ENCODE data around the gene DLEU7.

The DLEU7 gene

DNA sequence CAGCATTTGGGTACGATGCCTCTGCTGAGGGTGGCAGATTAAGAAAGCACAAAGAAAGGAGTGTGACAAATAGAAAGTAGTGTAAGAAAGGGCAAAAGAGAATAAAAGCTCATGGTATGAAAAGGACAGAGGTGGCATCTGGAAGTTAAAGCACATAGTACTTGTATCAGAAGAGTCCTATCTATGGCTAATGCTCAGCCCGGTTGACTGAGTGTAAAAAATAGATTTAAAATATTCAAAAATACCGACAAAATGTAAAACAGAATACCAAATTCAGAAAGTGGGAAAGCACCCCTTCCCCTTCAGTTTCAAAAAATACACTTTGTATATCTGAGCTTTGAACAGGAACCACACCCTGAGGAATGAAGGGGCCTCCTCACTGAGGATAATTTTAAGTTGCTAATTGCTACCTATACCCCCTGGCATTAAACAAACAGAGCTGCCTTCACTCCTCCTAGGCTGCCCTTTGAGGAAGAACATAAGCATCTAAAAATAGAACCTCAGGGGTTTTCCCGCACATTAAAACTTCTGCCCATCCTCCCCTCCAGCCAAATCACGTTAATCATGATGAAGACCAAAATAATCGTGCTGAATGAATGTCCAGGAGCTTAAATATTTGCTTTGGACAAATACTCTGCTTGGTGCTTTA, 43.3 kb downstream of the DLEU7 start:
- no peaks in the 10 kb centered on the region for H3K9me3 ChIP-seq (ENCODE audit: low read length)
- H3K4me1 ChIP-seq (ENCODE audit: insufficient read depth, low read length), result no peaks in the 10 kb centered on the region
- no peak overlapping the region for H3K4me3 ChIP-seq (ENCODE audit: low read length)
- H3K27me3 ChIP-seq (ENCODE audit: insufficient read depth, low read length), result no peaks in the 10 kb centered on the region
- H2AFZ ChIP-seq (ENCODE audit: low read depth, low read length), result no peak overlapping the region
- H3K36me3 ChIP-seq (ENCODE audit: insufficient read depth, low read length), result no peaks in the 10 kb centered on the region

- H2AFZ ChIP-seq (ENCODE audit: low read depth, low read length), result no peak overlapping the region
- no peaks in the 10 kb centered on the region for H3K4me1 ChIP-seq (ENCODE audit: insufficient read depth, low read length)
- no peak overlapping the region for H3K4me3 ChIP-seq (ENCODE audit: low read length)
- H3K36me3 ChIP-seq (ENCODE audit: insufficient read depth, low read length), result no peaks in the 10 kb centered on the region
- H3K27me3 ChIP-seq (ENCODE audit: insufficient read depth, low read length), result no peaks in the 10 kb centered on the region
- H3K9me3 ChIP-seq (ENCODE audit: low read length), result no peaks in the 10 kb centered on the region
These were observed 44.6 kb downstream of the DLEU7 start for GRCh38 chr13:50798923-50799322.

- no peak overlapping the region for H2AFZ ChIP-seq (ENCODE audit: low read depth, low read length)
- no peaks in the 10 kb centered on the region for H3K36me3 ChIP-seq (ENCODE audit: insufficient read depth, low read length)
- H3K4me1 ChIP-seq (ENCODE audit: insufficient read depth, low read length), result no peaks in the 10 kb centered on the region
These were observed 46.4 kb downstream of the DLEU7 start for GRCh38 chr13:50797091-50797490.

DNA sequence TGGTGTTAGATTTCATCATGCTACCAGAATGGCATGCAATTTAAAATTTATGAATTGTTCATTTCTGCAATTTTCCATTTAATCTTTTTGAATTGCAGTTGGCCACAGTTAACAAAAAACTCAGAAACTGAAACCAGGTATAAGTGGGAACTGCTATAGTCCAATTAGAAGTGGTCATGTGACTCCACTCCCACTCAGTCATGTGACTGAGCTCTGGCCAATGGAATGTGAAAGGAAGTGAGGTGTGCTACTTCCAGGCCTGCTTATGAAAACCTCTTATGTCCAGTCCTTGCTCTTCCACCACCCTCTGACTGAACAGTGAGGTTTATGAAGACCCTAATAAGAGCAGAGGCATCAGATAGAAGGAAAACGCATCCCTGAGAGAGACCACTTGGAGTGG, 47.0 kb downstream of the DLEU7 start:
- no peaks in the 10 kb centered on the region for H3K36me3 ChIP-seq (ENCODE audit: insufficient read depth, low read length)
- H2AFZ ChIP-seq (ENCODE audit: low read depth, low read length), result no peak overlapping the region
- H3K4me3 ChIP-seq (ENCODE audit: low read length), result no peak overlapping the region
- H3K9me3 ChIP-seq (ENCODE audit: low read length), result no peaks in the 10 kb centered on the region
- H3K27me3 ChIP-seq (ENCODE audit: insufficient read depth, low read length), result no peaks in the 10 kb centered on the region
- no peaks in the 10 kb centered on the region for H3K4me1 ChIP-seq (ENCODE audit: insufficient read depth, low read length)

More at GRCh38 chr13:50797091-50797490, 46.4 kb downstream of the DLEU7 start:
- Histone ChIP-seq H3K4me3 (ENCODE audit: low read length) (no peak overlapping the region), H3K9me3 (ENCODE audit: low read length) (no peaks in the 10 kb centered on the region), H3K27me3 (ENCODE audit: insufficient read depth, low read length) (no peaks in the 10 kb centered on the region)

DNA sequence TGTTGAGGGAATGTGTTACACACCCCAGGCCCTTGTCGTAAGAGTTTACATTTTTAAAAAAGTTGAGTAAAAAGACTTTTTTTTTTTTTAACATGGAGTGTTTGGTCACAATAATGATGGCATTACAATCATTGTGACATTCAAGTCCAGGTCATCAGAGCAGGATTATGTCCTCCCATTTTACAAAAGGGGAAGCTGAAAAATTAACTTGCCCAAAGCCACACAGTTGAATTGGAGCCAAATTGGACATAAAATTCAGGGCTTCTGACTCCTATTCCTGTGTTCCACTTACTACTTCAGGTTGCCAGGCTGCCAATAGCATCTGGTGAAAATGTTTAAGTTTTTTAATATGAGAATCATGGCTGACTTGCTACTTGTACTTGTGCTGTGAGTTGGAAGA, 49.3 kb downstream of the DLEU7 start:
- no peaks in the 10 kb centered on the region for H3K36me3 ChIP-seq (ENCODE audit: insufficient read depth, low read length)
- H2AFZ ChIP-seq (ENCODE audit: low read depth, low read length), result no peak overlapping the region
- no peaks in the 10 kb centered on the region for H3K4me1 ChIP-seq (ENCODE audit: insufficient read depth, low read length)
- no peaks in the 10 kb centered on the region for H3K9me3 ChIP-seq (ENCODE audit: low read length)
- H3K4me3 ChIP-seq (ENCODE audit: low read length), result no peak overlapping the region
- H3K27me3 ChIP-seq (ENCODE audit: insufficient read depth, low read length), result no peaks in the 10 kb centered on the region

- Histone ChIP-seq H3K4me1 (ENCODE audit: insufficient read depth, low read length) (peaks cover 3% of the 10 kb centered on the region), H2AFZ (ENCODE audit: low read depth, low read length) (no peak overlapping the region), H3K9me3 (ENCODE audit: low read length) (no peaks in the 10 kb centered on the region), H3K4me3 (ENCODE audit: low read length) (no peak overlapping the region), H3K27me3 (ENCODE audit: insufficient read depth, low read length) (no peaks in the 10 kb centered on the region), H3K36me3 (ENCODE audit: insufficient read depth, low read length) (no peaks in the 10 kb centered on the region)
These were observed 50.5 kb downstream of the DLEU7 start for GRCh38 chr13:50793026-50793425.

DNA sequence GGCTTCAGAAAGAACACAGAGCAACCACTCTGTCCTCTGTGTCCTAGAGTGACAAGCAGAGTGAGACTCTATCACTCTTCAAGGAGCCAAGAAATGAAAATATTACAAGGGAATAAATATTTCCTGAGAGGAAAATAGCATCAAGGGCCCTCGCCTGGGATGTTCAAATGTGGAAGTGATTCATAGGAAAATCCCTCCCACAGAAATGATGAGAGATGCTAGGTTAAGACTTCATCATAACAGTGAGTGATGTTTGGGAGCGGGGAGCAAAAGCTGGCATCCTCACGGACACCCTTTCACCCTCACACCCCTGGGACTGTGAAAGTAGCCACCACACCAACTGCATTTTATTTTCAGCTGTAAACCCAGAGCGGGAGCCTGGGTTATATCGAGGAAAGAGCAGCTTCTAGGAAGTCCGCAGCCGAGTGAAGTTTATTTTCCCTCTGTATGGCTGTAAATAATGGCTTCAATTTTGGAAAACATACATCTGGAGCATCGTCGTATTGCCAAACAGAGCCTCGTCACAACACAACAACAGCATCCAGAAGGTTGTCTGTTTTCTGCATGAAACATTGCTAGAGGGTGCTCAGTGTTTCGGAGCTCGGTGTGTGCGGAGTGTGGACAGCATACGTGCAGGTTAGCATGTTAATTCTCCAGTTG, 54.8 kb downstream of the DLEU7 start:
- Histone ChIP-seq H3K4me3 (ENCODE audit: low read length) (no peak overlapping the region), H3K27me3 (ENCODE audit: insufficient read depth, low read length) (no peaks in the 10 kb centered on the region), H3K4me1 (ENCODE audit: insufficient read depth, low read length) (peaks cover 3% of the 10 kb centered on the region), H2AFZ (ENCODE audit: low read depth, low read length) (no peak overlapping the region), H3K9me3 (ENCODE audit: low read length) (no peaks in the 10 kb centered on the region), H3K36me3 (ENCODE audit: insufficient read depth, low read length) (no peaks in the 10 kb centered on the region)

GRCh38 chr13:50787316-50788195, 55.9 kb downstream of the DLEU7 start:
- no peaks in the 10 kb centered on the region for H3K36me3 ChIP-seq (ENCODE audit: insufficient read depth, low read length)
- peaks cover 3% of the 10 kb centered on the region for H3K4me1 ChIP-seq (ENCODE audit: insufficient read depth, low read length)
- no peaks in the 10 kb centered on the region for H3K27me3 ChIP-seq (ENCODE audit: insufficient read depth, low read length)
- no peak overlapping the region for H3K4me3 ChIP-seq (ENCODE audit: low read length)
- no peaks in the 10 kb centered on the region for H3K9me3 ChIP-seq (ENCODE audit: low read length)
- H2AFZ ChIP-seq (ENCODE audit: low read depth, low read length), result no peak overlapping the region

DNA sequence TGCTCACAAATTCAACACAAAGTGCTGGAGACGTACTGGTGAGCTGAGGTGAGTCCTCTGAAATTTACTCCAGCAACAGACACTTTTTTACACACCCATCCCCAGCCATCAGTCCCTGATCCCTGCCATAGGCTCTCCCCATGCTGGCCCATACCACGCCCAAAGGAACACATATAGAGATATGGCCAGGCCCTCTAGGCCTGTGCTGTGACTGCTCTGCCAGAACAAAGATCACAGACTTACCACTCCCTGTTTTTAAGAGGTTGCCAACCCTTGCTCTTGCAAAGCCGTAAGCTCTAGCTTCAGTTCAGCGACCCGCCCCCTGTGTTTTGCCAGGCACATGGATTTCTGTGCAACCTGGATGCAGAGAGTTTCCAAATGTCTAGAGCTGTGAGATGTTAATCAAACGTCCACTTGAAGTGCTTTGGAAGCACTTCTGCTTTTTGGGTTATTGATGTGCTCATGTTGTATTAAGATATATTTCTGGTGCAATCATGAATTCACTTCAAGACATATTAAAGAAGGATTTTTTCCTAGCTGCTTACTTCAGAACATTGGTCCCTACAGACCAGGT, 59.7 kb downstream of the DLEU7 start:
- Histone ChIP-seq H2AFZ (ENCODE audit: low read depth, low read length) (no peak overlapping the region), H3K27me3 (ENCODE audit: insufficient read depth, low read length) (no peaks in the 10 kb centered on the region), H3K4me3 (ENCODE audit: low read length) (no peak overlapping the region), H3K4me1 (ENCODE audit: insufficient read depth, low read length) (peaks cover 3% of the 10 kb centered on the region), H3K9me3 (ENCODE audit: low read length) (no peaks in the 10 kb centered on the region), H3K36me3 (ENCODE audit: insufficient read depth, low read length) (no peaks in the 10 kb centered on the region)

- H3K36me3 ChIP-seq (ENCODE audit: insufficient read depth, low read length), result no peaks in the 10 kb centered on the region
- H3K4me3 ChIP-seq (ENCODE audit: low read length), result no peak overlapping the region
- H3K4me1 ChIP-seq (ENCODE audit: insufficient read depth, low read length), result no peaks in the 10 kb centered on the region
- no peaks in the 10 kb centered on the region for H3K27me3 ChIP-seq (ENCODE audit: insufficient read depth, low read length)
- H2AFZ ChIP-seq (ENCODE audit: low read depth, low read length), result no peak overlapping the region
- H3K9me3 ChIP-seq (ENCODE audit: low read length), result no peaks in the 10 kb centered on the region
These were observed 60.4 kb downstream of the DLEU7 start for GRCh38 chr13:50783066-50783465.

GRCh38 chr13:50780201-50781015, 63.1 kb downstream of the DLEU7 start:
- H3K4me3 ChIP-seq (ENCODE audit: low read length), result no peak overlapping the region
- H3K36me3 ChIP-seq (ENCODE audit: insufficient read depth, low read length), result no peaks in the 10 kb centered on the region
- no peak overlapping the region for H2AFZ ChIP-seq (ENCODE audit: low read depth, low read length)
- H3K4me1 ChIP-seq (ENCODE audit: insufficient read depth, low read length), result no peaks in the 10 kb centered on the region
- H3K27me3 ChIP-seq (ENCODE audit: insufficient read depth, low read length), result no peaks in the 10 kb centered on the region
- H3K9me3 ChIP-seq (ENCODE audit: low read length), result no peaks in the 10 kb centered on the region

DNA sequence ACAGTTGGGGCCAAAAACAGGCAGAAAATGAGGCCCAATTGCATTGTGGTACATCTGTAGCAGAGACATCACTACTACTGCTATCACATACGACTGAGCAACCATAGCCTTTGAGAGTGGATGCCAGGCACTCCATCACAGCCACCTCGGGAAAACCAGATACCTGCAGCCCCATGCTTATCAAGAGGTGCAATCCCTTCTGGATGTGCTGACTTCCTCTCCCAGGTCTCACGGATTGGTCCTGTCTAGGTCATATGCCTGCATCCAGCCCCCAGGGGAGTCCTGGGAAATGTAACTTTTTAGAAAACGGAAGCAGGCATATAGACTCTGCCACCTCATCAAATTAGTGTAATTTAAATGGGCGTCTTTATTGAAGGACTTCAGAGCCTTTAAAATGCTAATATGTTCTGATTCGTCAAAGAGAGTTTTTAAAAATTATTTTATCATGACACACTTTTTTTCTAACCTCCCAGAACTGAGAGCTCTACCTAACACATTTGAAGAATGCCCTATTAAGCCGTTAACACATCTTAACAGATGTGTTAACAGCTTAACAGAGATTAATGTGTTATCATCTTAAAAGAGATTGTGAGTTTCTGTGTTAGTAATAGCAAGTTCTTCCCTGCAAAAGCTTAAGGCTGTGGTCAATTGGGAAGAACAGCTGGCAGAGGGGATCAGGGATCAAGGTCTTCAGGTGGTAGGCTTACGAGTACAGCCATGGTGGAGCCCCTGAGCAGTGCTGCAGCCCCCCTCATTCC, 63.9 kb downstream of the DLEU7 start:
- Histone ChIP-seq H3K4me1 (ENCODE audit: insufficient read depth, low read length) (no peaks in the 10 kb centered on the region), H3K4me3 (ENCODE audit: low read length) (no peak overlapping the region), H2AFZ (ENCODE audit: low read depth, low read length) (no peak overlapping the region), H3K9me3 (ENCODE audit: low read length) (no peaks in the 10 kb centered on the region), H3K27me3 (ENCODE audit: insufficient read depth, low read length) (no peaks in the 10 kb centered on the region), H3K36me3 (ENCODE audit: insufficient read depth, low read length) (no peaks in the 10 kb centered on the region)

All from neuron (in vitro differentiated cells).